Endometrium (tissue), 2 donors: ENCODE data around the gene GTPBP3.
"Not testable (repeated sequence)": the region's sequence is repeated elsewhere in the genome, so short reads cannot be mapped to it uniquely, and the experiment has no call there.

Experiments used
- FAIRE-seq: peaks from 2 replicates; lab custom pipeline; 2012; peaks lifted over from hg19 to GRCh38; lab: Jason Lieb, UNC
- donor health status: control.
- donor health status: control.

GTPBP3 gene

GRCh38 chr19:17336872-17337674 lies at the start of gene GTPBP3:
Gene GTPBP3 (plus strand): TSS chr19:17337553. CDS start chr19:17337612, 59 bp downstream.
- peak; percentile 96 for FAIRE-seq

- no peak for FAIRE-seq
Observed at GRCh38 chr19:17289489-17289888, 47.9 kb upstream of the GTPBP3 start.

GRCh38 chr19:17292301-17293074 lies 44.9 kb upstream of the GTPBP3 start:
- FAIRE-seq: no peak

GRCh38 chr19:17293605-17294004 lies 43.7 kb upstream of the GTPBP3 start:
- FAIRE-seq: no peak

- no peak for FAIRE-seq
Observed at GRCh38 chr19:17294051-17294891, 43.1 kb upstream of the GTPBP3 start.

- not testable (repeated sequence) for FAIRE-seq
Observed at GRCh38 chr19:17295551-17295950, 41.8 kb upstream of the GTPBP3 start.

GRCh38 chr19:17296273-17296672 lies 41.1 kb upstream of the GTPBP3 start:
- FAIRE-seq: no peak

GRCh38 chr19:17296976-17297375 lies 40.4 kb upstream of the GTPBP3 start:
- no peak for FAIRE-seq

- no peak for FAIRE-seq
Observed at GRCh38 chr19:17300992-17301619, 36.2 kb upstream of the GTPBP3 start.

- FAIRE-seq: no peak
Observed at GRCh38 chr19:17302391-17303166, 34.8 kb upstream of the GTPBP3 start.

- FAIRE-seq: peak; percentile 35
Observed at GRCh38 chr19:17303167-17303939, 34.0 kb upstream of the GTPBP3 start, which contains the start of gene ABHD8. Gene ABHD8 (minus strand): TSS chr19:17303425. CDS start chr19:17301616, 1,809 bp downstream.

- FAIRE-seq: no peak
Observed at GRCh38 chr19:17303940-17304267, 33.4 kb upstream of the GTPBP3 start.

- FAIRE-seq: no peak
Observed at GRCh38 chr19:17304386-17305215, 32.8 kb upstream of the GTPBP3 start.

- FAIRE-seq: no peak
Observed at GRCh38 chr19:17305216-17305516, 32.2 kb upstream of the GTPBP3 start.

- peak; percentile 50 for FAIRE-seq
Observed at GRCh38 chr19:17305517-17306284, 31.7 kb upstream of the GTPBP3 start, which contains the start of gene MRPL34. Gene MRPL34 (plus strand): TSS chr19:17305872. CDS start chr19:17305893, 21 bp downstream.

- FAIRE-seq: no peak
Observed at GRCh38 chr19:17306285-17306714, 31.1 kb upstream of the GTPBP3 start.

GRCh38 chr19:17307876-17308377 lies 29.4 kb upstream of the GTPBP3 start:
- no peak for FAIRE-seq

GRCh38 chr19:17309198-17309964 lies 28.0 kb upstream of the GTPBP3 start, which contains the start of gene DDA1:
Gene DDA1 (plus strand): TSS chr19:17309563. CDS start chr19:17309655, 92 bp downstream.
- peak; percentile 100 for FAIRE-seq
